HG03439 (cell line): Measurements from ENCODE around the gene LOC101059915.
A peak's percentile ranks its signal among the peaks of the same experiment; 100 is the strongest.

Experiments used
- ATAC-seq: cut with Tn5 transposase; IDR thresholded peaks from one replicate; pipeline ENCODE4 v1.9.1; 2021; ENCODE audit warnings: mild to moderate bottlenecking, moderate library complexity; ENCODE audit not compliant: unreplicated experiment

The LOC101059915 gene

GRCh38 chrX:71667328-71668247 lies at the start of gene LOC101059915:
LOC101059915 (plus strand) TSS chrX:71667546.
- ATAC-seq: no peak

GRCh38 chrX:71617742-71618141 lies 49.6 kb upstream of the LOC101059915 start:
- no peak for ATAC-seq

GRCh38 chrX:71618303-71618721 lies 49.0 kb upstream of the LOC101059915 start, which contains the start of gene CXCR3:
CXCR3 (minus strand) TSS chrX:71618511; CDS start chrX:71618449, 62 bp downstream.
- ATAC-seq: peak; percentile 45

- no peak for ATAC-seq
These were observed 48.6 kb upstream of the LOC101059915 start for GRCh38 chrX:71618787-71619186.

- no peak for ATAC-seq
These were observed 48.2 kb upstream of the LOC101059915 start for GRCh38 chrX:71619193-71619592.

GRCh38 chrX:71619986-71620385 lies 47.4 kb upstream of the LOC101059915 start:
- ATAC-seq: no peak

- ATAC-seq: no peak
These were observed 45.7 kb upstream of the LOC101059915 start for GRCh38 chrX:71621603-71622002.

- ATAC-seq: no peak
These were observed 45.2 kb upstream of the LOC101059915 start for GRCh38 chrX:71622032-71622575.

GRCh38 chrX:71622576-71623450 lies 44.5 kb upstream of the LOC101059915 start:
- ATAC-seq: peak; percentile 58

- ATAC-seq: no peak
These were observed 43.6 kb upstream of the LOC101059915 start for GRCh38 chrX:71623714-71624113.

GRCh38 chrX:71625471-71625870 lies 41.9 kb upstream of the LOC101059915 start:
- no peak for ATAC-seq

- ATAC-seq: no peak
These were observed 40.8 kb upstream of the LOC101059915 start for GRCh38 chrX:71626576-71626975.

- no peak for ATAC-seq
These were observed 39.5 kb upstream of the LOC101059915 start for GRCh38 chrX:71627588-71628404.

GRCh38 chrX:71629467-71629866 lies 37.9 kb upstream of the LOC101059915 start:
- no peak for ATAC-seq

- ATAC-seq: no peak
These were observed 34.3 kb upstream of the LOC101059915 start for GRCh38 chrX:71632923-71633657.

- ATAC-seq: no peak
These were observed 33.0 kb upstream of the LOC101059915 start for GRCh38 chrX:71634366-71634765.

- no peak for ATAC-seq
These were observed 30.7 kb upstream of the LOC101059915 start for GRCh38 chrX:71636438-71637252.

GRCh38 chrX:71637253-71637618 lies 30.1 kb upstream of the LOC101059915 start:
- ATAC-seq: no peak

- no peak for ATAC-seq
These were observed 29.5 kb upstream of the LOC101059915 start for GRCh38 chrX:71637848-71638247.
